ENCODE data around the gene MED13L.
A peak's percentile ranks its signal among the peaks of the same experiment; 100 is the strongest.

The MED13L gene

GRCh38 chr12:116055895-116056607 lies 221.4 kb downstream of the MED13L start:
- FAIRE-seq: peak; percentile 73
- TF ChIP-seq CTCF (IDR thresholded peaks at IDR 0.05; ENCODE audit: insufficient read depth, missing control alignments): no peak
- DNase-seq (ENCODE audit: insufficient read length, low spot score): no peak

DNA sequence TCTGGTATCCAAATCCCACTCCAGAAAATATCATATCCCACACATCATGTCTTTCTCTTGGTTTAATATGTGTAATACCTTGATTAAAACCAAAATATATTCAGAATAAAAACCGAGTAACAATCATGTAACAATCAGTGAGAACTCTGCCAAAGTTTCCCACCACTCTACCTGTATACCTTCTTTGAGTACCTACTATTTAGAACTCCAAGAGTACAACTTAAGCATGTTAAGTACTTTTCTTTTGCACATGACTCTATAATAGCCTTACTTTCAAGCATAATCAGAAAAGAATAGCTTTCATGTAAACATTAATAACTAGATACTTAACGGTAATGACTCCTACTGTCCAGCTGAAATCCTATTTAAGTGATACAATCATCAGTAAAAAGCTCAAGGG lies 223.2 kb downstream of the MED13L start:
- no peak for TF ChIP-seq CTCF (IDR thresholded peaks at IDR 0.05; ENCODE audit: insufficient read depth, missing control alignments)
- DNase-seq (ENCODE audit: insufficient read length, low spot score) (no peak), FAIRE-seq (peak; percentile 11)

GRCh38 chr12:116053479-116054200 lies 223.9 kb downstream of the MED13L start:
- TF ChIP-seq CTCF (IDR thresholded peaks at IDR 0.05; ENCODE audit: insufficient read depth, missing control alignments): no peak
- no peak for FAIRE-seq
- no peak for DNase-seq (ENCODE audit: insufficient read length, low spot score)

GRCh38 chr12:116050275-116050674 lies 227.2 kb downstream of the MED13L start:
- DNase-seq (ENCODE audit: insufficient read length, low spot score): no peak

DNA sequence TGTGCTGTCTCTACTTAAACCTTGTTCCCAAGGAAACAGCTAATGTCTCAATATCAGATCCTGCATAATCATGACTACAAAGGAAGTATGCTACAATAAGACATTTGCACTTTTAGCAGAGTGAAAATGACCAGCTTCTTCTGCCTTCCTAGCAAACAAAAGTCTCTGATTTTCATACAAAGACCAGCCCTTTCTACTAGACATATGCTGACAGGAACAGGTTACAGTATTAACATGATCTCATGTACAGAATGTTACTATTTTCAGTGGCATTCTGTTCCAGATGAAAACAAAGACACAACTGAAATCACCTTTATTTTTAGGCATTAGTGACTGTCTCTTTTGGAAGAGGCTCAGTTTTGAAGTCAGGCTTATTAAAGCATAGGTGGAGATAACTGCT lies 228.6 kb downstream of the MED13L start:
- no peak for TF ChIP-seq CTCF (IDR thresholded peaks at IDR 0.05; ENCODE audit: insufficient read depth, missing control alignments)
- DNase-seq (ENCODE audit: insufficient read length, low spot score) (no peak), FAIRE-seq (no peak)

More at GRCh38 chr12:116050275-116050674, 227.2 kb downstream of the MED13L start:
- no peak for FAIRE-seq
- no peak for TF ChIP-seq CTCF (IDR thresholded peaks at IDR 0.05; ENCODE audit: insufficient read depth, missing control alignments)

GRCh38 chr12:116046039-116046438 lies 231.5 kb downstream of the MED13L start:
- DNase-seq (ENCODE audit: insufficient read length, low spot score) (no peak), FAIRE-seq (no peak)
- TF ChIP-seq CTCF (IDR thresholded peaks at IDR 0.05; ENCODE audit: insufficient read depth, missing control alignments): no peak

DNA sequence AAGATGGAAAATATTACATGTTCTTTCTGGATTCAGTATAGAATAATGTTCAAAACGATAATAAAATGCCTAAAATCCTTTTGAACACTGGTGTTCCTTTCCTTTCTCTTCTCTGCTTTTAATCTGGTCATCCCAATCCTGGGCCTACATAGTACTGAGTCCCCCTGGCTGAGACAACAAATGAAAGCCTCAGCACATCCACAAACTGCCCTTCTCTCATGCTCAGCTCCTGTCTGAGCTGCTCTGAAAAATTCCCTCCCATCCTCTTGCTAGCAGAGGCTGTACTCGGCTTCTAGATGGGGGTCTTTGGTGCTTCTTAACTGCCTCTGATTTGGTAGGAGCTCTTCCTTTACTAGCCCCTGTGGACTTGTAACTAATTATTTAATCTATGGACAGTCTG lies 232.3 kb downstream of the MED13L start:
- DNase-seq (ENCODE audit: insufficient read length, low spot score) (no peak), FAIRE-seq (no peak)
- no peak for TF ChIP-seq CTCF (IDR thresholded peaks at IDR 0.05; ENCODE audit: insufficient read depth, missing control alignments)
